B cell (primary cell): ENCODE data around the gene ZNF787. TPM values are rescaled to one million over a fixed set of nuclear protein-coding genes. Genes with fewer than 3 reads are reported as not detected.

Source experiments
- ATAC-seq: fragments of 200-7000 bp; cut with Tn5 transposase; one replicate; pipeline ENCODE4 v1.10.0; 2021; ENCODE audit warnings: low read depth, mild to moderate bottlenecking, moderate number of reproducible peaks, moderate library complexity
- CTCF ChIA-PET: fragments of 350-600 bp; sonication (Branson Sonifier 250); formaldehyde crosslinking; loops from one replicate; lab custom pipeline; 2021; ENCODE audit warnings: antibody characterized with exemption, inconsistent platforms; lab: Charles Lee
- POLR2A ChIA-PET: fragments of 350-600 bp; sonication (Branson Sonifier 250); formaldehyde crosslinking; loops from one replicate; lab custom pipeline; 2021; ENCODE audit warnings: antibody characterized with exemption; lab: Charles Lee
- DNase-seq: peaks from one replicate; pipeline ENCODE4 v3.0.0; 2013
- H2AFZ ChIP-seq: 2 replicates; pipeline ENCODE4 v1.6.1; 2012; ENCODE audit warnings: mild to moderate bottlenecking, low read depth, low read length; ENCODE audit not compliant: insufficient read depth, poor library complexity, severe bottlenecking
- H3K27ac ChIP-seq, 2 donors: 1 replicate in 1 of 2; 2 replicates in 1 of 2; pipeline ENCODE4 v1.5.1; 2012 to 2013; ENCODE audit warnings: low read length in 2 of 2, mild to moderate bottlenecking in 2 of 2, moderate library complexity in 1 of 2
- H3K27me3 ChIP-seq, 4 experiments: fragments of 200-600 bp in 1 of 4; sonication (generic) in 1 of 4; replicated peaks in 1 of 4; 1 replicate in 2 of 4; 2 replicates in 2 of 4; pipeline versions ENCODE4 v1.6.1 to v1.7.0; 2013 to 2016; ENCODE audit warnings: low read length in 3 of 4, mild to moderate bottlenecking in 2 of 4, mixed read lengths in 1 of 4, moderate library complexity in 1 of 4; ENCODE audit not compliant: insufficient read depth in 4 of 4, control insufficient read depth in 3 of 4; ENCODE audit errors: control extremely low read depth in 1 of 4
- H3K36me3 ChIP-seq, 2 experiments: replicated peaks in 1 of 2; 1 replicate in 1 of 2; 2 replicates in 1 of 2; pipeline versions ENCODE4 v1.6.1 to v1.7.1; 2013; ENCODE audit warnings: low read length in 1 of 2; ENCODE audit not compliant: insufficient read depth in 2 of 2, control insufficient read depth in 1 of 2; ENCODE audit errors: control extremely low read depth in 1 of 2, extremely low read depth in 1 of 2
- H3K4me1 ChIP-seq, 2 donors: fragments of 200-600 bp in 1 of 2; sonication (generic) in 1 of 2; 1 replicate in 1 of 2; 2 replicates in 1 of 2; pipeline versions ENCODE4 v1.5.1 to v1.6.1; 2013 to 2017; ENCODE audit warnings: low read length in 2 of 2; ENCODE audit not compliant: control insufficient read depth in 2 of 2, insufficient read depth in 2 of 2
- H3K4me2 ChIP-seq: replicated peaks from 2 replicates; pipeline ENCODE3; 2012; ENCODE audit warnings: mild to moderate bottlenecking, low read depth, low read length; ENCODE audit not compliant: poor library complexity, severe bottlenecking
- H3K4me3 ChIP-seq, 5 experiments: fragments of 200-600 bp in 1 of 5; sonication (generic) in 1 of 5; 1 replicate in 3 of 5; 2 replicates in 2 of 5; pipeline versions ENCODE4 v1.5.1 to v1.7.0; 2011 to 2016; ENCODE audit warnings: low read length in 4 of 5, mild to moderate bottlenecking in 4 of 5, low read depth in 2 of 5, control low read depth in 1 of 5, moderate library complexity in 1 of 5; ENCODE audit not compliant: insufficient read depth in 1 of 5; ENCODE audit errors: control extremely low read depth in 1 of 5, extremely low read depth in 1 of 5
- H3K79me2 ChIP-seq: fragments of 200-600 bp; sonication (generic); one replicate; pipeline ENCODE4 v1.6.0; 2016; ENCODE audit warnings: low read length; ENCODE audit not compliant: control insufficient read depth, insufficient read depth
- H3K9ac ChIP-seq: fragments of 200-600 bp; sonication (generic); 2 replicates; pipeline ENCODE4 v1.6.1; 2017; ENCODE audit warnings: mild to moderate bottlenecking, low read length, moderate library complexity
- H3K9me3 ChIP-seq, 3 donors: one replicate each; pipeline versions ENCODE4 v1.6.1 to v1.7.1; 2013; ENCODE audit warnings: low read length in 2 of 3; ENCODE audit not compliant: control insufficient read depth in 2 of 3, insufficient read depth in 1 of 3; ENCODE audit errors: control extremely low read depth in 1 of 3
- H4K20me1 ChIP-seq: 2 replicates; pipeline ENCODE4 v1.6.0; 2012; ENCODE audit warnings: mild to moderate bottlenecking, low read length; ENCODE audit not compliant: insufficient read depth, control insufficient read depth, poor library complexity, severe bottlenecking
- H3K27ac Mint-ChIP-seq: one replicate; pipeline ENCODE4 v1.8.0; 2021; ENCODE audit warnings: mixed read lengths
- H3K27me3 Mint-ChIP-seq: one replicate; pipeline ENCODE4 v1.8.0; 2021; ENCODE audit warnings: mixed read lengths
- H3K4me1 Mint-ChIP-seq: one replicate; pipeline ENCODE4 v1.8.0; 2021; ENCODE audit warnings: mixed read lengths
- H3K4me3 Mint-ChIP-seq: one replicate; pipeline ENCODE4 v1.8.0; 2021; ENCODE audit warnings: mixed read lengths
- H3K9me3 Mint-ChIP-seq: one replicate; pipeline ENCODE4 v1.8.0; 2022; ENCODE audit warnings: mixed read lengths; ENCODE audit not compliant: insufficient read depth
- EZH2 ChIP-seq: IDR thresholded peaks from 2 replicates; pipeline ENCODE4 v1.6.1; 2012; ENCODE audit warnings: borderline replicate concordance, low read depth, mild to moderate bottlenecking, moderate library complexity, low read length; ENCODE audit not compliant: insufficient read depth, poor library complexity, severe bottlenecking
- WGBS: methylation state at CpG from one replicate; pipeline ENCODE4 v1.1.5; 2013; ENCODE audit warnings: missing lambda C conversion rate; ENCODE audit not compliant: insufficient coverage; 5-methylcytosine and 5-hydroxymethylcytosine counted together
- intact Hi-C: fragments of 100-400 bp; cut with micrococcal nuclease; formaldehyde crosslinking; loops from one replicate; pipeline ENCODE4 v1.10.0; 2022
- polyA plus RNA-seq: library from polyadenylated mRNA; depleted of rRNA; stranded (reverse); fragments of >200 nt; gene quantifications from 2 replicates; pipeline ENCODE4 v1.2.3, GENCODE V29; 2012
- total RNA-seq, 2 donors: library from RNA; stranded (reverse); fragments of 120-200 nt in 1 of 2; gene quantifications; 1 replicate in 1 of 2; 2 replicates in 1 of 2; pipeline versions ENCODE4 v1.2.3 to v1.2.4, GENCODE V29; 2013 to 2022
- TF ChIP-seq, protein P1 (sequence below): fragments of 200-600 bp; IDR thresholded peaks from one replicate; pipeline ENCODE4 v1.8.0; 2022; ENCODE audit warnings: antibody characterized with exemption, mild to moderate bottlenecking

The ZNF787 gene
- total and polyA plus RNA-seq, 2 donors (not counting 1 experiment from before 2014, with no cell fraction given): 19.6 to 47.9 TPM

- H3K27ac Mint-ChIP-seq: peak overlapping the region; percentile 75
- Histone ChIP-seq H4K20me1 (peaks cover 12% of the 10 kb centered on the region), H3K4me3 (peak overlapping the region; percentile 13 to 74 (median 45)), H3K9me3 (peaks cover 0 to 5% (median 0%) of the 10 kb centered on the region in 3 donors), H3K27ac (no peak overlapping the region), H3K4me1 (peaks cover 12 to 16% of the 10 kb centered on the region in 2 donors), H3K27me3 (no peaks in the 10 kb centered on the region), H3K9ac (peak overlapping the region; percentile 72), H3K4me2 (peak overlapping the region; percentile 98), H2AFZ (peak overlapping the region; percentile 73), H3K36me3 (no peaks in the 10 kb centered on the region), H3K79me2 (no peaks in the 10 kb centered on the region)
- H3K9me3 Mint-ChIP-seq: no peaks in the 10 kb centered on the region
- ChIA-PET CTCF (interaction anchor here (0.6 to 10.5 kb wide), 28 partner anchors 10 to 448 kb away, joined by 3 to 196 read pairs (median 4); partner anchors contain the start of genes GALP and ZSCAN5A), POLR2A (no interaction called here)
- peak overlapping the region; percentile 95 for H3K4me3 Mint-ChIP-seq
- DNase-seq (peak; percentile 88), ATAC-seq (peak; percentile 78)
- WGBS: 1% methylated on average over 35 of the region's 36 CpGs
- H3K4me1 Mint-ChIP-seq: peaks cover 12% of the 10 kb centered on the region
- intact Hi-C loops: loop anchor here (1.0 kb wide), 2 partner anchors 40 to 233 kb away; partner anchors contain the start of genes ZNF787 and ZSCAN5A
- no peaks in the 10 kb centered on the region for H3K27me3 Mint-ChIP-seq
- TF ChIP-seq EZH2: no peak
- TF ChIP-seq, protein P1, sequence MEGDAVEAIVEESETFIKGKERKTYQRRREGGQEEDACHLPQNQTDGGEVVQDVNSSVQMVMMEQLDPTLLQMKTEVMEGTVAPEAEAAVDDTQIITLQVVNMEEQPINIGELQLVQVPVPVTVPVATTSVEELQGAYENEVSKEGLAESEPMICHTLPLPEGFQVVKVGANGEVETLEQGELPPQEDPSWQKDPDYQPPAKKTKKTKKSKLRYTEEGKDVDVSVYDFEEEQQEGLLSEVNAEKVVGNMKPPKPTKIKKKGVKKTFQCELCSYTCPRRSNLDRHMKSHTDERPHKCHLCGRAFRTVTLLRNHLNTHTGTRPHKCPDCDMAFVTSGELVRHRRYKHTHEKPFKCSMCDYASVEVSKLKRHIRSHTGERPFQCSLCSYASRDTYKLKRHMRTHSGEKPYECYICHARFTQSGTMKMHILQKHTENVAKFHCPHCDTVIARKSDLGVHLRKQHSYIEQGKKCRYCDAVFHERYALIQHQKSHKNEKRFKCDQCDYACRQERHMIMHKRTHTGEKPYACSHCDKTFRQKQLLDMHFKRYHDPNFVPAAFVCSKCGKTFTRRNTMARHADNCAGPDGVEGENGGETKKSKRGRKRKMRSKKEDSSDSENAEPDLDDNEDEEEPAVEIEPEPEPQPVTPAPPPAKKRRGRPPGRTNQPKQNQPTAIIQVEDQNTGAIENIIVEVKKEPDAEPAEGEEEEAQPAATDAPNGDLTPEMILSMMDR: peak; percentile 70
Observed at GRCh38 chr19:56080669-56081401, 40.3 kb downstream of the ZNF787 start.

DNA sequence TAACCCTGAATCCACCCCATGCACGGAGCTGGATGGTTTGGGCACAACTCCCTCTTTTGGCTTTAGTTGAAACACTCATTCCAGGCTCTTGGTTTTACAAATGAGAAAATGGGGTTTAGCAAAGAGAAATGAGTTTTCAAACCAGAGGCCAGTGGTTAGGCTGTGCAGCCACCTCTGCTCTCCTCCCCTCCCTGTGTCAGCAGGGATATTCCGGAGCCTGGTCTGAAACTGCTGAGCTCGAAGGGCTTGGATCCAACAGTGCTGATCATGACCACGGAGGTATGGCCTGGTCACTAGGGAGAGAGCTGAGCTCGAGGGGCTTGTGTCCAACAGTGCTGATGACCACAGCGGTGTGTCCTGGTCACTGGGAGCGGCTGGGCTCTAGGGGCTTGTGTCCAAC, 41.5 kb downstream of the ZNF787 start:
- intact Hi-C loops: loop anchor here (1.0 kb wide), 2 partner anchors 42 to 235 kb away; partner anchors contain the start of genes ZNF787 and ZSCAN5A
- no peak overlapping the region for H3K4me2 ChIP-seq
- no peak overlapping the region for H2AFZ ChIP-seq
- peaks cover 0 to 5% (median 0%) of the 10 kb centered on the region in 3 donors for H3K9me3 ChIP-seq
- no peaks in the 10 kb centered on the region for H4K20me1 ChIP-seq
- H3K4me1 Mint-ChIP-seq: peaks cover 12% of the 10 kb centered on the region
- no peak for ATAC-seq
- H3K9me3 Mint-ChIP-seq: no peaks in the 10 kb centered on the region
- no peak overlapping the region for H3K27ac Mint-ChIP-seq
- no peak overlapping the region for H3K4me3 ChIP-seq
- no peak overlapping the region for H3K27ac ChIP-seq
- no peak for TF ChIP-seq EZH2
- TF ChIP-seq, protein P1: no peak
- ChIA-PET CTCF (interaction anchor here (0.9 to 10.5 kb wide), 9 partner anchors 11 to 255 kb away, joined by 3 to 196 read pairs (median 5); partner anchors contain the start of gene GALP), POLR2A (no interaction called here)
- DNase-seq: no peak
- H3K36me3 ChIP-seq: no peaks in the 10 kb centered on the region
- H3K27me3 ChIP-seq: no peaks in the 10 kb centered on the region
- no peaks in the 10 kb centered on the region for H3K27me3 Mint-ChIP-seq
- H3K4me3 Mint-ChIP-seq: no peak overlapping the region
- no peaks in the 10 kb centered on the region for H3K79me2 ChIP-seq
- WGBS: 100% methylated on average over 5 of the region's 7 CpGs
- H3K9ac ChIP-seq: no peak overlapping the region
- H3K4me1 ChIP-seq: peaks cover 12 to 16% of the 10 kb centered on the region in 2 donors
